Measurements from ENCODE around the gene HNF1A. TPM values are rescaled to one million over a fixed set of nuclear protein-coding genes. Genes with fewer than 3 reads are reported as not detected.

The HNF1A gene
- total and polyA plus RNA-seq, 10 of the 15 experiments (the other 5 are each of a cell fraction or from before 2014, with no cell fraction given): 0.10 TPM; not detected in 9

GRCh38 chr12:120928864-120929652, 49.3 kb upstream of the HNF1A start:
- H3K4me2 ChIP-seq (ENCODE audit: control insufficient read depth, insufficient read depth): no peak overlapping the region
- no TSS peak for BruUV-seq (replicated peaks)
- no peak for FAIRE-seq

GRCh38 chr12:120930032-120930431, 48.3 kb upstream of the HNF1A start:
- RAD21 ChIA-PET (ENCODE audit: unreplicated experiment): no interaction called here
- Histone ChIP-seq H4K20me1 (ENCODE audit: control insufficient read depth, insufficient read depth) (no peaks in the 10 kb centered on the region), H3K9me3 (replicated peaks; ENCODE audit: control insufficient read depth, insufficient read depth, low read length) (no peaks in the 10 kb centered on the region), H3K4me2 (ENCODE audit: control insufficient read depth, insufficient read depth) (no peak overlapping the region), H3K9ac (ENCODE audit: control insufficient read depth, insufficient read depth, low read length) (no peak overlapping the region), H3K27me3 (replicated peaks in 1 of 2; ENCODE audit: control insufficient read depth in 2 of 2, insufficient read depth in 2 of 2, low read length in 1 of 2) (no peaks in the 10 kb centered on the region; a peak in 1 of 4 replicates), H3K79me2 (ENCODE audit: control insufficient read depth, insufficient read depth, low read length) (no peaks in the 10 kb centered on the region), H3K4me3 (no peak overlapping the region), H2AFZ (ENCODE audit: control insufficient read depth, low read depth, low read length) (no peak overlapping the region), H3K4me1 (ENCODE audit: control insufficient read depth, insufficient read depth, low read length) (no peaks in the 10 kb centered on the region), H3K27ac (ENCODE audit: control insufficient read depth, insufficient read depth) (no peak overlapping the region), H3K36me3 (ENCODE audit: control insufficient read depth in 2 of 2, insufficient read depth in 2 of 2, low read length in 1 of 2) (no peaks in the 10 kb centered on the region)
- no peak for ATAC-seq
- no TSS peak for BruUV-seq (replicated peaks)
- in situ Hi-C loops (cut with MboI): no loop called here
- CTCF ChIA-PET: interaction anchor here (0.6 kb wide), 1 partner anchor 427 kb away, joined by 4 read pairs; no protein-coding TSS in a partner anchor
- 26% methylated on average over 5 of the region's 5 CpGs for WGBS (ENCODE audit: insufficient coverage, insufficient replicate concordance, low lambda C conversion rate, missing lambda C conversion rate)
- FAIRE-seq: no peak
- SMC1A ChIA-PET (ENCODE audit: uncharacterized antibody, unreplicated experiment): interaction anchor here (1.2 kb wide), 1 partner anchor 130 kb away, joined by 3 read pairs; no protein-coding TSS in a partner anchor
- POLR2A ChIA-PET: interaction anchor here (0.6 kb wide), 1 partner anchor 18 kb away, joined by 3 read pairs; no protein-coding TSS in a partner anchor
- DNase-seq (ENCODE audit: low read depth, low spot score): no peak
- intact Hi-C loops (cut with micrococcal nuclease; ENCODE audit: unreplicated experiment): no loop called here
- TF ChIP-seq, protein P1, sequence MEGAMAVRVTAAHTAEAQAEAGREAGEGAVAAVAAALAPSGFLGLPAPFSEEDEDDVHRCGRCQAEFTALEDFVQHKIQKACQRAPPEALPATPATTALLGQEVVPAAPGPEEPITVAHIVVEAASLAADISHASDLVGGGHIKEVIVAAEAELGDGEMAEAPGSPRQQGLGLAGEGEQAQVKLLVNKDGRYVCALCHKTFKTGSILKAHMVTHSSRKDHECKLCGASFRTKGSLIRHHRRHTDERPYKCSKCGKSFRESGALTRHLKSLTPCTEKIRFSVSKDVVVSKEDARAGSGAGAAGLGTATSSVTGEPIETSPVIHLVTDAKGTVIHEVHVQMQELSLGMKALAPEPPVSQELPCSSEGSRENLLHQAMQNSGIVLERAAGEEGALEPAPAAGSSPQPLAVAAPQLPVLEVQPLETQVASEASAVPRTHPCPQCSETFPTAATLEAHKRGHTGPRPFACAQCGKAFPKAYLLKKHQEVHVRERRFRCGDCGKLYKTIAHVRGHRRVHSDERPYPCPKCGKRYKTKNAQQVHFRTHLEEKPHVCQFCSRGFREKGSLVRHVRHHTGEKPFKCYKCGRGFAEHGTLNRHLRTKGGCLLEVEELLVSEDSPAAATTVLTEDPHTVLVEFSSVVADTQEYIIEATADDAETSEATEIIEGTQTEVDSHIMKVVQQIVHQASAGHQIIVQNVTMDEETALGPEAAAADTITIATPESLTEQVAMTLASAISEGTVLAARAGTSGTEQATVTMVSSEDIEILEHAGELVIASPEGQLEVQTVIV (IDR thresholded peaks at IDR 0.05; ENCODE audit: borderline replicate concordance, partially characterized antibody): no peak
- no peak for TF ChIP-seq NBN (IDR thresholded peaks at IDR 0.05)
- TF ChIP-seq EED (IDR thresholded peaks at IDR 0.05; ENCODE audit: low read depth): no peak
- TF ChIP-seq IKZF1 (conservative IDR thresholded peaks at IDR 0.05): no peak
- no peak for TF ChIP-seq POU2F2 (IDR thresholded peaks at IDR 0.05; ENCODE audit: borderline replicate concordance, low read depth, low read length)
- TF ChIP-seq HCFC1 (IDR thresholded peaks at IDR 0.05; ENCODE audit: low read length): no peak
- TF ChIP-seq NRF1 (conservative IDR thresholded peaks at IDR 0.05; ENCODE audit: low read depth, low read length): no peak

More at GRCh38 chr12:120928864-120929652, 49.3 kb upstream of the HNF1A start:
- Histone ChIP-seq H3K27ac (ENCODE audit: control insufficient read depth, insufficient read depth) (no peak overlapping the region), H3K4me1 (ENCODE audit: control insufficient read depth, insufficient read depth, low read length) (no peaks in the 10 kb centered on the region), H3K79me2 (ENCODE audit: control insufficient read depth, insufficient read depth, low read length) (no peaks in the 10 kb centered on the region), H3K9ac (ENCODE audit: control insufficient read depth, insufficient read depth, low read length) (no peak overlapping the region), H4K20me1 (ENCODE audit: control insufficient read depth, insufficient read depth) (no peaks in the 10 kb centered on the region), H3K9me3 (replicated peaks; ENCODE audit: control insufficient read depth, insufficient read depth, low read length) (no peaks in the 10 kb centered on the region), H3K27me3 (replicated peaks in 1 of 2; ENCODE audit: control insufficient read depth in 2 of 2, insufficient read depth in 2 of 2, low read length in 1 of 2) (no peaks in the 10 kb centered on the region; a peak in 1 of 4 replicates), H3K4me3 (no peak overlapping the region), H2AFZ (ENCODE audit: control insufficient read depth, low read depth, low read length) (no peak overlapping the region), H3K36me3 (ENCODE audit: control insufficient read depth in 2 of 2, insufficient read depth in 2 of 2, low read length in 1 of 2) (no peaks in the 10 kb centered on the region)
- CTCF ChIA-PET: interaction anchor here (0.6 kb wide), 1 partner anchor 426 kb away, joined by 4 read pairs; no protein-coding TSS in a partner anchor
- in situ Hi-C loops (cut with MboI) (no loop called here), intact Hi-C loops (cut with micrococcal nuclease; ENCODE audit: unreplicated experiment) (no loop called here)
- ATAC-seq (no peak), DNase-seq (ENCODE audit: low read depth, low spot score) (no peak)
- SMC1A ChIA-PET (ENCODE audit: uncharacterized antibody, unreplicated experiment): no interaction called here
- POLR2A ChIA-PET: no interaction called here
- TF ChIP-seq EED (IDR thresholded peaks at IDR 0.05; ENCODE audit: low read depth) (no peak), RUNX3 (IDR thresholded peaks at IDR 0.05; ENCODE audit: low read length) (no peak), SP1 (IDR thresholded peaks at IDR 0.05; ENCODE audit: low read depth, low read length) (no peak), RAD21 (IDR thresholded peaks at IDR 0.05; ENCODE audit: insufficient read depth, low read depth, low read length) (no peak)
- TF ChIP-seq, protein P2, sequence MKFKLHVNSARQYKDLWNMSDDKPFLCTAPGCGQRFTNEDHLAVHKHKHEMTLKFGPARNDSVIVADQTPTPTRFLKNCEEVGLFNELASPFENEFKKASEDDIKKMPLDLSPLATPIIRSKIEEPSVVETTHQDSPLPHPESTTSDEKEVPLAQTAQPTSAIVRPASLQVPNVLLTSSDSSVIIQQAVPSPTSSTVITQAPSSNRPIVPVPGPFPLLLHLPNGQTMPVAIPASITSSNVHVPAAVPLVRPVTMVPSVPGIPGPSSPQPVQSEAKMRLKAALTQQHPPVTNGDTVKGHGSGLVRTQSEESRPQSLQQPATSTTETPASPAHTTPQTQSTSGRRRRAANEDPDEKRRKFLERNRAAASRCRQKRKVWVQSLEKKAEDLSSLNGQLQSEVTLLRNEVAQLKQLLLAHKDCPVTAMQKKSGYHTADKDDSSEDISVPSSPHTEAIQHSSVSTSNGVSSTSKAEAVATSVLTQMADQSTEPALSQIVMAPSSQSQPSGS (IDR thresholded peaks at IDR 0.05; ENCODE audit: low read length): no peak
- WGBS (ENCODE audit: insufficient coverage, insufficient replicate concordance, low lambda C conversion rate, missing lambda C conversion rate): 54% methylated on average over 13 of the region's 13 CpGs
- RAD21 ChIA-PET (ENCODE audit: unreplicated experiment): no interaction called here

All from GM12878 (cell line).